ENCODE data around the gene MAP3K20. TPM values are rescaled to one million over a fixed set of nuclear protein-coding genes. Genes with fewer than 3 reads are reported as not detected.

The MAP3K20 gene
- total RNA-seq, 2 experiments from 2014 or later = 8.0 to 10.2 TPM

DNA sequence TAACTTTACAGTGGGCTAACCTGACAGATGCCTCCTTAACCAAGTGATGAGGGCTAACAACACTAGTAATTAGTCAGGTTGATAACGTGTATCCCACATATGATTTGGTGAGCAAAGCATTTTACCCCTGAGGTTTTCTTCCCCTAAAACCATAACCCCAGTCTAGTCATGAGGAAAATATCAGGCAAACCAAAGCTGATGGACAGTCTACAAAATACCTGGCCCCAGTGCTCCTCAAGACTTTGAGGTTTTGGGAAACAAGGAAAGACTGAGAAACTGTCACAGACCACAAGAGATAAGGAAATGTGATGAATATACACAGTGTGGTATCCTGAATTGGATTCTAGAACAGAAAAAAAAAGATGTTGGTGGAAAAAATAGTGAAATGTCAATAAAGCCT is 28.5 kb downstream of the MAP3K20 start:
- intact Hi-C loops (cut with micrococcal nuclease) = no loop called here
- peaks cover 7% of the 10 kb centered on the region for H3K4me1 Mint-ChIP-seq (ENCODE audit: low read depth)
- CTCF ChIA-PET = no interaction called here
- H3K27ac Mint-ChIP-seq = no peak overlapping the region
- DNase-seq (no peak), ATAC-seq (no peak)
- no peak for TF ChIP-seq CTCF (IDR thresholded peaks at IDR 0.05)
- POLR2A ChIA-PET = no interaction called here
- H3K27me3 Mint-ChIP-seq = no peaks in the 10 kb centered on the region
- no peaks in the 10 kb centered on the region for H3K36me3 Mint-ChIP-seq (ENCODE audit: low read depth)
- H3K4me3 Mint-ChIP-seq = no peak overlapping the region
- H3K9me3 Mint-ChIP-seq = no peaks in the 10 kb centered on the region

DNA sequence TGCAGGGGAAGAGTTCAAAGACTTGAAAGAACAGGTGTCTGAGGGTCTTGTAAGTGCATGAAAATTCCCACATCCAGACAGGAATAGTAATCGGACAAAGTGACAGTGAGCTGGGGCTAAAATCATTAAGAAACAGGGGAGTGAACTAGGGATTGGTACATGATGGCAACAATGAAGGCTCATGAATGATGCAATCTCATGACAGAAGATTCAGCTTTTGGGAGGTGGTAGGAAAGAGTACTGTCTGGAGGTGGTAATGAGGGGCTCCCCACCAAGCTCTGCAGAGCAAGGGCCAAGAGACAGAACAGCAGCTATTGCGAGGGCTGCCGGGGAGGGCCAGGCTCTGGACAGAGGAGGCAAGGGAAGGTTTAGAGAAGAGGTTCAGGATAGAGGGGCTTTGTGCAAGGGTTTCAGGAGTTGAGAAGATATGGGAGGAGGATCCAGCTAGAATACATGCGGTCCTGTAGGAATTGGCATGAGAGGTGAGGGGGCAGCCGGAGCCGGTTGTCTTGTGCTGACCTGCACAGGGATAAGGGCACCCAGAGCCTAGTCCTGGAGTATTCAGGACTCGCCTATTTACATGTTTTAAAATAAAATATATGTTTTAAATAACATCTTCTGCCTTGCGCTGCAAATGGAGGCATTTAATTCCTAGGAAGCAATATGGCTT is 31.4 kb downstream of the MAP3K20 start:
- no peak for ATAC-seq
- TF ChIP-seq CTCF (IDR thresholded peaks at IDR 0.05) = no peak
- intact Hi-C loops (cut with micrococcal nuclease) = no loop called here
- Mint-ChIP-seq H3K27me3 (peaks cover 5% of the 10 kb centered on the region), H3K4me3 (no peak overlapping the region), H3K27ac (no peak overlapping the region), H3K4me1 (ENCODE audit: low read depth) (no peaks in the 10 kb centered on the region), H3K9me3 (peaks cover 6% of the 10 kb centered on the region), H3K36me3 (ENCODE audit: low read depth) (no peaks in the 10 kb centered on the region)
- POLR2A ChIA-PET = no interaction called here
- no peak for DNase-seq
- CTCF ChIA-PET = interaction anchor here (1.9 kb wide), 1 partner anchor 103 kb away, joined by 6 read pairs; no protein-coding TSS in a partner anchor

DNA sequence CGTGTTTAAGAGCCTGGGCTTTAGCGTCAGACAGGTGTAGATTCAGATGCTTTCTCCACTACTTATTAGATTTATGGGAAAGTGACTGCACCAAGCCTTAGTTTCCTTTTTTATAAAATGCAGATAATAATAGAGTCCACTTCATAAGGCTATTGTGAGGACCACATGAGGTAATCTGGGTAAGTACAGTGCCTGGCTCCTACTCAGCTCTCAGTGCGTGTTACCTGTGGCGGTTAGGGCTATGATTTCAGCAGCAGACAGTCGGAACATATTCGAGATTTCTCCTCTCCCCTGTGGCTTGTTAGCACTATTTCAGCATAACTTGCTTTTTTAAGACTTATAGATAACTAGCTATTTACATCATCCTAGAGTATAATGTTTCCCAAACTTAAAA is 32.0 kb downstream of the MAP3K20 start:
- CTCF ChIA-PET = interaction anchor here (1.9 kb wide), 1 partner anchor 103 kb away, joined by 6 read pairs; no protein-coding TSS in a partner anchor
- H3K27me3 Mint-ChIP-seq = peaks cover 10% of the 10 kb centered on the region
- POLR2A ChIA-PET = no interaction called here

DNA sequence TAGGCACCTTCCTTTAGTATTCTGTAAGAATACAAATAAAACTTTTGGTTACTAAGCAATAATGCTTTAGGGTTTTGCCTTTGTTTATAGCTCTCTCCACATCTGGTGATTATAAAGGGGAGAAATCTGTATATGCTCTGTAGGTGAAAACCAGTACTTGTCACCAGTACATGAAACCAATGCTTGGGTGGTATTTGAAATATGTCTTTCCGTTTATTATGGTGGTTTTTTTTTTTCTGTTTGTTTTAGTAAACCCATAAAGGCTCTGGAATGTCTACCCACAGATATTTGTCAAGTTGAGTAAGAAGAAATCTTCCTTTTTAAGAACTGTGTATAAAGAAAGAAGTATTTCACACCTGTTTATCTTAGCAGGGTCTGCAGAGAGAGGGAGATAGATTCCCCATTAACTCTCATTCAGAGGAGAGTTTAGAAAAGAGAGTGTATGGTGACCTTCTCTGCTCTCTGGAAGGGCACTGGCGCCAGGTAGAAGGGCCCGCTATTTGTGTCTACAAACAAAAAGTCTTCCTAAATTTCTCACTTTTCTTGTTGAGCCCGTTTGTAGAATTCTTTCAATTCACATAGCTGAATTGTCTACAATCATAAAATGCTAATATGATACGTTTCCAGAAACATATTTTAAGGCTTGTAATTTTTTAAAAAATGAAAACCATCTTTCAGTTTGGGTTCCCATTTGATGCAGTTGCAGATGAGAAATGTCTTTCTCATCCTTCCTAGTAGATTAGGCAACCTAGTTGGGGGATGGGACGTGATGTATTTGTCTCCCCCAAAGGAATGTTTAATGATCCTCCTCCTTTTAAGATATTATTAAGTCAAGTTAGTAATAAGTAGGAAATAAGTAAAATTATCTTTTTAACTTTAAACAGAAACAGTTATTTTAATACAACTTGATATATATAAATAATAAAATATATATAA is 33.9 kb downstream of the MAP3K20 start:
- no peak for TF ChIP-seq CTCF (IDR thresholded peaks at IDR 0.05)
- no peaks in the 10 kb centered on the region for H3K4me1 Mint-ChIP-seq (ENCODE audit: low read depth)
- ATAC-seq (no peak), DNase-seq (no peak)
- peaks cover 19% of the 10 kb centered on the region for H3K27me3 Mint-ChIP-seq
- intact Hi-C loops (cut with micrococcal nuclease) = no loop called here
- H3K36me3 Mint-ChIP-seq (ENCODE audit: low read depth) = no peaks in the 10 kb centered on the region
- peaks cover 6% of the 10 kb centered on the region for H3K9me3 Mint-ChIP-seq
- no peak overlapping the region for H3K4me3 Mint-ChIP-seq
- CTCF ChIA-PET = interaction anchor here (0.8 kb wide), 1 partner anchor 10 kb away, joined by 4 read pairs; no protein-coding TSS in a partner anchor
- POLR2A ChIA-PET = interaction anchor here (1.0 kb wide), 1 partner anchor 9 kb away, joined by 3 read pairs; no protein-coding TSS in a partner anchor
- no peak overlapping the region for H3K27ac Mint-ChIP-seq

More for the DNA sequence above, 32.0 kb downstream of the MAP3K20 start:
- ATAC-seq (no peak), DNase-seq (no peak)
- H3K27ac Mint-ChIP-seq = no peak overlapping the region
- no peaks in the 10 kb centered on the region for H3K4me1 Mint-ChIP-seq (ENCODE audit: low read depth)
- intact Hi-C loops (cut with micrococcal nuclease) = no loop called here
- no peak for TF ChIP-seq CTCF (IDR thresholded peaks at IDR 0.05)
- peaks cover 6% of the 10 kb centered on the region for H3K9me3 Mint-ChIP-seq
- H3K36me3 Mint-ChIP-seq (ENCODE audit: low read depth) = no peaks in the 10 kb centered on the region
- H3K4me3 Mint-ChIP-seq = no peak overlapping the region

- intact Hi-C loops (cut with micrococcal nuclease) = no loop called here
- no peak overlapping the region for H3K4me3 Mint-ChIP-seq
- ChIA-PET CTCF (no interaction called here), POLR2A (no interaction called here)
- peaks cover 14% of the 10 kb centered on the region for H3K27me3 Mint-ChIP-seq
- no peak overlapping the region for H3K27ac Mint-ChIP-seq
- no peaks in the 10 kb centered on the region for H3K9me3 Mint-ChIP-seq
- H3K4me1 Mint-ChIP-seq (ENCODE audit: low read depth) = peaks cover 8% of the 10 kb centered on the region
- DNase-seq (no peak), ATAC-seq (no peak)
- no peaks in the 10 kb centered on the region for H3K36me3 Mint-ChIP-seq (ENCODE audit: low read depth)
- no peak for TF ChIP-seq CTCF (IDR thresholded peaks at IDR 0.05)
Observed at GRCh38 chr2:173117678-173118077, 42.0 kb downstream of the MAP3K20 start.

All from activated CD8-positive, alpha-beta T cell treated with anti-CD3 and anti-CD28 coated beads for 36 hours (primary cell).